ENCODE results near the gene FARP1. TPM values are rescaled to one million over a fixed set of nuclear protein-coding genes. Genes with fewer than 3 reads are reported as not detected.

The FARP1 gene
- total and polyA plus RNA-seq, 10 of the 15 experiments (the other 5 are each of a cell fraction or from before 2014, with no cell fraction given), result 0.17 to 6.9 (median 0.68) TPM

GRCh38 chr13:98500963-98501421, 358.1 kb downstream of the FARP1 start (continued):
- TF ChIP-seq SRF (IDR thresholded peaks at IDR 0.05; ENCODE audit: low read depth in 2 of 2, low read length in 2 of 2) (no peak), CEBPB (IDR thresholded peaks at IDR 0.05; ENCODE audit: borderline replicate concordance in 1 of 2, low read depth in 2 of 2, low read length in 2 of 2) (peak in 1 of 2 experiments; percentile 86; a peak in 1 of 4 replicates), MYB (IDR thresholded peaks at IDR 0.05; ENCODE audit: borderline replicate concordance, low read depth, low read length) (no peak), NFYA (IDR thresholded peaks at IDR 0.05; ENCODE audit: borderline replicate concordance, low read depth, low read length) (no peak), MEF2A (IDR thresholded peaks at IDR 0.05; ENCODE audit: insufficient read depth, low read depth, low read length) (peak; percentile 97), SMC3 (IDR thresholded peaks at IDR 0.05; ENCODE audit: borderline replicate concordance, low read length) (no peak; the same call in 1 of the 2 replicates), TBL1XR1 (IDR thresholded peaks at IDR 0.05; ENCODE audit: low read depth, low read length) (peak; percentile 98), MEF2B (IDR thresholded peaks at IDR 0.05; ENCODE audit: partially characterized antibody, poor library complexity, severe bottlenecking) (peak; percentile 98), RELB (IDR thresholded peaks at IDR 0.05; ENCODE audit: low read depth) (peak; percentile 95), ATF7 (IDR thresholded peaks at IDR 0.05; ENCODE audit: low read depth) (peak; percentile 88), RBBP5 (conservative IDR thresholded peaks at IDR 0.05) (no peak), ZBTB33 (IDR thresholded peaks at IDR 0.05) (no peak), SUZ12 (IDR thresholded peaks at IDR 0.05; ENCODE audit: unreplicated experiment) (no peak), ZBTB11 (CRISPR knock-in tag; IDR thresholded peaks at IDR 0.05) (no peak), STAT3 (IDR thresholded peaks at IDR 0.05; ENCODE audit: low read depth, low read length) (no peak), JUND (IDR thresholded peaks at IDR 0.05; ENCODE audit: low read depth, low read length) (peak; percentile 67), CEBPZ (IDR thresholded peaks at IDR 0.05; ENCODE audit: low read depth, low read length) (no peak), EED (IDR thresholded peaks at IDR 0.05; ENCODE audit: low read depth) (peak; percentile 69), TARDBP (IDR thresholded peaks at IDR 0.05; ENCODE audit: borderline replicate concordance) (no peak), GABPA (IDR thresholded peaks at IDR 0.05; ENCODE audit: low read depth) (peak; percentile 55; the same call in 1 of the 2 replicates), PML (IDR thresholded peaks at IDR 0.05; ENCODE audit: low read length) (peak; percentile 77)
